Measurements from ENCODE around the gene GRPEL2.

DNA sequence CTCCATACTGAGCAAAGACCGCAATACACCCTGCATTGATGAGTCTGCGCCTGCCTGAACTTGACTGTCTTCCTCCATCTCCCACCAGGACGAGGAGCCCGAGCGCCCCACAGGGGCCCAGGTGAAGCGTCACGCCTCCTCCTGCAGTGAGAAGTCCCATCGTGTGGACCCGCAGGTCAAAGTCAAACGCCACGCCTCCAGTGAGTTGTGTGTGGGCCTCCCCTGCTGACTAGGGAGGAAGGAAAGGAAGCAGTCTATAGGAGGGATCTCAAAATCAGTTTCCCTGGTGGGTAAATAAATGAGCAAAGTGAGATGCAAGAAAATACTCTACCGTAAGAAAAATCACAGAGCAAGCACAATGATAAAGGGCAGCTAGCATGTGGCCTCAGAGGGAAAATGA, 22.8 kb upstream of the GRPEL2 start:
- no peak for TF ChIP-seq POLR2A (IDR thresholded peaks at IDR 0.05; ENCODE audit: low read depth, low read length)
- TF ChIP-seq, protein P1, sequence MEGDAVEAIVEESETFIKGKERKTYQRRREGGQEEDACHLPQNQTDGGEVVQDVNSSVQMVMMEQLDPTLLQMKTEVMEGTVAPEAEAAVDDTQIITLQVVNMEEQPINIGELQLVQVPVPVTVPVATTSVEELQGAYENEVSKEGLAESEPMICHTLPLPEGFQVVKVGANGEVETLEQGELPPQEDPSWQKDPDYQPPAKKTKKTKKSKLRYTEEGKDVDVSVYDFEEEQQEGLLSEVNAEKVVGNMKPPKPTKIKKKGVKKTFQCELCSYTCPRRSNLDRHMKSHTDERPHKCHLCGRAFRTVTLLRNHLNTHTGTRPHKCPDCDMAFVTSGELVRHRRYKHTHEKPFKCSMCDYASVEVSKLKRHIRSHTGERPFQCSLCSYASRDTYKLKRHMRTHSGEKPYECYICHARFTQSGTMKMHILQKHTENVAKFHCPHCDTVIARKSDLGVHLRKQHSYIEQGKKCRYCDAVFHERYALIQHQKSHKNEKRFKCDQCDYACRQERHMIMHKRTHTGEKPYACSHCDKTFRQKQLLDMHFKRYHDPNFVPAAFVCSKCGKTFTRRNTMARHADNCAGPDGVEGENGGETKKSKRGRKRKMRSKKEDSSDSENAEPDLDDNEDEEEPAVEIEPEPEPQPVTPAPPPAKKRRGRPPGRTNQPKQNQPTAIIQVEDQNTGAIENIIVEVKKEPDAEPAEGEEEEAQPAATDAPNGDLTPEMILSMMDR (IDR thresholded peaks at IDR 0.05; ENCODE audit: extremely low read depth in 1 of 2, insufficient read depth in 1 of 2, low read depth in 1 of 2, low read length in 2 of 2) = no peak
- TF ChIP-seq POLR2AphosphoS5 (IDR thresholded peaks at IDR 0.05; ENCODE audit: insufficient read depth, low read depth, low read length) = no peak
- TF ChIP-seq EZH2 (IDR thresholded peaks at IDR 0.05; ENCODE audit: borderline replicate concordance, low read depth, low read length, severe bottlenecking) = no peak
- TF ChIP-seq, protein P2, sequence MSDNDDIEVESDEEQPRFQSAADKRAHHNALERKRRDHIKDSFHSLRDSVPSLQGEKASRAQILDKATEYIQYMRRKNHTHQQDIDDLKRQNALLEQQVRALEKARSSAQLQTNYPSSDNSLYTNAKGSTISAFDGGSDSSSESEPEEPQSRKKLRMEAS (IDR thresholded peaks at IDR 0.05; ENCODE audit: insufficient read depth, insufficient read length) = no peak
- no peak for TF ChIP-seq JUN (IDR thresholded peaks at IDR 0.05; ENCODE audit: borderline replicate concordance, insufficient read depth, insufficient read length, low read depth)
